ENCODE data around the gene PTGIS. TPM values are rescaled to one million over a fixed set of nuclear protein-coding genes. Genes with fewer than 3 reads are reported as not detected.

Gene PTGIS
- total RNA-seq, 1 donor from 2014 or later, result 72.1 TPM

DNA sequence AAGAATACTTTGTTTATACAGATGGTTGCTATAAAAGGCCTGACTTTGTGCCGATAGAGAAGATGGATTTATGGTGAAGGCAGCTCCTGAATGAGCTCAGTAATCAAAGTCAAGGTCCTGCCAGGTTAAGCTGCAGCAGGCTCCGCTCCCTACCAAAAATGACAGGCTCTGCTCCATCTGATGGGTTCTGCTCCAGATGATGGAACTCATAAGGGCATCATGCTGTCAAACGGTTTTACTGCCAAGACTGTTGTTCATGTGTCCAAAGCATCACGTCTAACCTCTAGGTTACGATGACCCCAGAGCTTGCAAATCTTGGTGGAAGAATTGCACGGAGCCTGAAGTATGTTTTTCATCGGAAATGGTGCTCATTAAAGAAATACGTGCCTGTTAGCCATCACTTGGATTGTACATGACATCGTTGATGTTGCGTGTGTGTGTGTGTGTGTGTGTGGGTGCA lies 19.2 kb upstream of the PTGIS start:
- H3K9me3 Mint-ChIP-seq (ENCODE audit: unreplicated experiment), result peaks cover 4% of the 10 kb centered on the region
- TF ChIP-seq, protein P1, sequence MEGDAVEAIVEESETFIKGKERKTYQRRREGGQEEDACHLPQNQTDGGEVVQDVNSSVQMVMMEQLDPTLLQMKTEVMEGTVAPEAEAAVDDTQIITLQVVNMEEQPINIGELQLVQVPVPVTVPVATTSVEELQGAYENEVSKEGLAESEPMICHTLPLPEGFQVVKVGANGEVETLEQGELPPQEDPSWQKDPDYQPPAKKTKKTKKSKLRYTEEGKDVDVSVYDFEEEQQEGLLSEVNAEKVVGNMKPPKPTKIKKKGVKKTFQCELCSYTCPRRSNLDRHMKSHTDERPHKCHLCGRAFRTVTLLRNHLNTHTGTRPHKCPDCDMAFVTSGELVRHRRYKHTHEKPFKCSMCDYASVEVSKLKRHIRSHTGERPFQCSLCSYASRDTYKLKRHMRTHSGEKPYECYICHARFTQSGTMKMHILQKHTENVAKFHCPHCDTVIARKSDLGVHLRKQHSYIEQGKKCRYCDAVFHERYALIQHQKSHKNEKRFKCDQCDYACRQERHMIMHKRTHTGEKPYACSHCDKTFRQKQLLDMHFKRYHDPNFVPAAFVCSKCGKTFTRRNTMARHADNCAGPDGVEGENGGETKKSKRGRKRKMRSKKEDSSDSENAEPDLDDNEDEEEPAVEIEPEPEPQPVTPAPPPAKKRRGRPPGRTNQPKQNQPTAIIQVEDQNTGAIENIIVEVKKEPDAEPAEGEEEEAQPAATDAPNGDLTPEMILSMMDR (IDR thresholded peaks at IDR 0.05), result no peak
- H3K4me3 Mint-ChIP-seq (ENCODE audit: unreplicated experiment), result no peak overlapping the region
- DNase-seq (ENCODE audit: extremely low spot score, unreplicated experiment), result no peak
- H3K27ac Mint-ChIP-seq (ENCODE audit: unreplicated experiment), result peak overlapping the region; percentile 82
- peaks cover 82% of the 10 kb centered on the region for H3K4me1 Mint-ChIP-seq (ENCODE audit: unreplicated experiment)
- no peaks in the 10 kb centered on the region for H3K36me3 Mint-ChIP-seq (ENCODE audit: unreplicated experiment)
- H3K27me3 Mint-ChIP-seq (ENCODE audit: unreplicated experiment), result no peaks in the 10 kb centered on the region

DNA sequence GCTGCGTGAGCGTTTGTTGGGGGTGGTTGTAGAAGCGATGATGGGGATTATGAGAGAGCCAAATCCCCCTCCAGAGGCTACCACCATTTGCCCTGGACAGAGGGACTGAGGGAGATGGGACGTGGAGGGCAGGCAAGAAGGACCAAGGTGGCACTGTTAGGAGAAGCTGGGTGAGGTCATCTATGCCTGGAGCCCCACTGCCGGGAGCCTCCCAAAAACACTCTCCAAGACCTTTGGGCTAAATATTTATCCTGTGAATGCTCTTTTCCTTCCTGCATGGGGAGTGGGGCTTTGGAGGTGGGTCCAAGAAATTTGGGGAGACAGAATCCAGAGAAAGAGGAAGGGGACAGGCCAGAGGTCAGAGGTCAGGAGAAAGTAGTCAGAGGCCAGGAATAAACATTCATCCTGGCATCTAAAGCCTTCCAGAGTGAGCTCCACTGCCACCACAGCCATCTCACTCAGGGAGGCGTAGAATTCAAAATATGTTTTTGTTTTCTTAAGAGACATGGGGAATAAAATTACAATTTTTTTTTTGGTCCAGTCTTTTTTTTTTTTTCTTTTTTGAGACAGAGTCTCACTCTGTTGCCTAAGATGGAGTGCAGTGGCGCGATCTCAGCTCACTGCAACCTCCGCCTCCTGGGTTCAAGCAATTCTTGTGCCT lies 17.8 kb upstream of the PTGIS start:
- Mint-ChIP-seq H3K4me3 (ENCODE audit: unreplicated experiment) (no peak overlapping the region), H3K27me3 (ENCODE audit: unreplicated experiment) (no peaks in the 10 kb centered on the region)

DNA sequence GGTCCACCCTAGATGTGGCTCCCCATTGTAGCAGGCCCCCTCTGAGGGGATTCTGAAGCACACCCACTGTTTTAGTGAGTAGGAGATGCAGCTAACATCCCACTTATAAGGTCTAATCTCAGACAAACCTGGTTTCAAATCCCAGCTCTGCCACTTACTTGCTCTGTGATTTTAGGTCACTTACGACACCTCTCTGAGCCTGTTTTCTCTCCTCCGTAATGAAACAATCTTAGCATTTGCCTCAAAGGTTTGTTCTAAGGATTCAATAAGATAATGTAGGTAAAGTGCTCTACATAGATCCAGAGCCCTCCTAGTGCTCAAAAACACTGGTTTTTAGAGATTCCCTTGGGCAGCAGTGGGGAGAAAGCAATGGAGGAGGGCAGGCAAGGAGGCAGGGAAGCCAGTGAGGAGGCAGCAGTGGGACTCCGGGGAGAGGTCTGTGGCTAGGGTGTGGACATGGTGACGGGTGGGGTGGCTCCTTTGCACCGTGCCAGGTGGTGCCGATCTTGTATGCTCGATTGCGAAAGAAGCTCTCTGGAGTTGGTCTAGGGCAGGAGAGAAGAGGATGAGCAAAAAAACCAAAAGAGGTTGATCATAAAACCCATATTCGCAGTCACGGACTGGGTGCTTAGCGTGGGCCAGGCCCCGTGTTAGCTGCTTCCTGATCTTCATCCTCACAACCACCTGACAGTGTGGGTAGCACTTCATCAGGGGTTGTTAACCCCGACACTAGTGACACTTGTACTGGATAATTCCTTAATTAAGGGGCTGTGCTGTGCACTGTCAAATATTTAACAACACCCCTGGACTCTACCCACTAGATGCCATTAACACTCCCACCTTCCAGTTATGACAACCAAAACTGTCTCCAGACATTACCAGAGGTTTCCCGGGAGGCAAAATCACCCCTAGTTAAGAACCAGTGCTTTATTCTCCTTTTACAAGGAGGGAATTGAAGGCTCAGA lies 16.8 kb upstream of the PTGIS start:
- Mint-ChIP-seq H3K27ac (ENCODE audit: unreplicated experiment) (peak overlapping the region; percentile 82), H3K36me3 (ENCODE audit: unreplicated experiment) (no peaks in the 10 kb centered on the region), H3K4me3 (ENCODE audit: unreplicated experiment) (no peak overlapping the region), H3K4me1 (ENCODE audit: unreplicated experiment) (peaks cover 84% of the 10 kb centered on the region), H3K27me3 (ENCODE audit: unreplicated experiment) (no peaks in the 10 kb centered on the region), H3K9me3 (ENCODE audit: unreplicated experiment) (peaks cover 4% of the 10 kb centered on the region)
- no peak for DNase-seq (ENCODE audit: extremely low spot score, unreplicated experiment)
- TF ChIP-seq, protein P1 (IDR thresholded peaks at IDR 0.05), result no peak

More for the DNA sequence above, 17.8 kb upstream of the PTGIS start:
- Mint-ChIP-seq H3K36me3 (ENCODE audit: unreplicated experiment) (no peaks in the 10 kb centered on the region), H3K4me1 (ENCODE audit: unreplicated experiment) (peaks cover 84% of the 10 kb centered on the region), H3K9me3 (ENCODE audit: unreplicated experiment) (peaks cover 4% of the 10 kb centered on the region), H3K27ac (ENCODE audit: unreplicated experiment) (peak overlapping the region; percentile 82)
- no peak for DNase-seq (ENCODE audit: extremely low spot score, unreplicated experiment)
- TF ChIP-seq, protein P1 (IDR thresholded peaks at IDR 0.05), result no peak

DNA sequence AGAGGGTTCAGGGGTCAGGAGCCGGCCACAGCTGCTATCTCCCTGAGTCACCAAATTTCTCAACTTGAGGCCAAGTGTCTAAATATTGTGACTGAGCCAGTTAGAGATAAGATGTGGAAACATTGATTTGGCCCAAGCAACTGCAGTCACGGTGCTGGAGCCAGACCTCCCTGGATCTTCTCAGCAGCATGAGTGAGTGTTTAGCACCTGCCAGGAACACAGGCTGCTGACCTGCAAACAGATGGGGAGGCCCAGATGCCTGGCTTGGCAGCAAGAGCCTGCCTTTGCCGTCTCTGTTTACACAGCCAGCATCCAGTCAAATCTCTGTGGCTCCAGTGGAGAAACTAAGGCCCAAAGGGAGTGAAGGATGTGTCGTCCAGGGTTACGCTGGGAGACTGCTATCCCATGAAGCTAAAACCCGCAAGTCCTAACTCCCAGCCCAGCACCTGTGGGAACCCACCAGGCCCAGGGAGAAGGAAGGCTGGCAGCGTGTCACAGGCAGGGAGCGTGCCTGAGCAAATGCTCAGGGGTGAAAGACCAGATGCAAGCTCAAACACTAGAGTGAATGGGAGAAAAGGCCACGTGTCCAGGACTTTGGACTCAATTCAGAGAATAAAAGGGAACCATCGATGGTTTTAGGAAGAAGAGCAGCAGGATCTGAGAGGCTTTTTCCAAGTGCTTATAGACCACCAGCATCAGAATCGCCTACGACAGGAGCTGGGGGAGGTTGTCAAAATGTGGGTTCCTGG lies 15.9 kb upstream of the PTGIS start:
- TF ChIP-seq, protein P1 (IDR thresholded peaks at IDR 0.05), result no peak
- H3K36me3 Mint-ChIP-seq (ENCODE audit: unreplicated experiment), result no peaks in the 10 kb centered on the region

More for the DNA sequence above, 15.9 kb upstream of the PTGIS start:
- peak overlapping the region; percentile 65 for H3K27ac Mint-ChIP-seq (ENCODE audit: unreplicated experiment)
- H3K9me3 Mint-ChIP-seq (ENCODE audit: unreplicated experiment), result peaks cover 4% of the 10 kb centered on the region
- H3K4me1 Mint-ChIP-seq (ENCODE audit: unreplicated experiment), result peaks cover 91% of the 10 kb centered on the region
- DNase-seq (ENCODE audit: extremely low spot score, unreplicated experiment), result no peak
- H3K4me3 Mint-ChIP-seq (ENCODE audit: unreplicated experiment), result no peak overlapping the region
- H3K27me3 Mint-ChIP-seq (ENCODE audit: unreplicated experiment), result no peaks in the 10 kb centered on the region

All from osteocyte (in vitro differentiated cells).